HT1080 (cell line): Measurements from ENCODE around the gene UBE2H. TPM values are rescaled to one million over a fixed set of nuclear protein-coding genes. Genes with fewer than 3 reads are reported as not detected.
A peak's percentile ranks its signal among the peaks of the same experiment; 100 is the strongest.
"Not testable (repeated sequence)": the region's sequence is repeated elsewhere in the genome, so short reads cannot be mapped to it uniquely, and the experiment has no call there.

Experiments used
- DNase-seq: peaks from one replicate; pipeline ENCODE4 v3.0.0-alpha.2; 2015; ENCODE audit warnings: low read depth
- total RNA-seq: library from RNA; depleted of rRNA; stranded (reverse); fragments of >200 nt; shearing (Covaris generic); gene quantifications from 2 replicates; pipeline ENCODE4 v1.2.3, GENCODE V29; 2014

The UBE2H gene
- total RNA-seq, 1 experiment from 2014 or later: 48.6 TPM

DNA sequence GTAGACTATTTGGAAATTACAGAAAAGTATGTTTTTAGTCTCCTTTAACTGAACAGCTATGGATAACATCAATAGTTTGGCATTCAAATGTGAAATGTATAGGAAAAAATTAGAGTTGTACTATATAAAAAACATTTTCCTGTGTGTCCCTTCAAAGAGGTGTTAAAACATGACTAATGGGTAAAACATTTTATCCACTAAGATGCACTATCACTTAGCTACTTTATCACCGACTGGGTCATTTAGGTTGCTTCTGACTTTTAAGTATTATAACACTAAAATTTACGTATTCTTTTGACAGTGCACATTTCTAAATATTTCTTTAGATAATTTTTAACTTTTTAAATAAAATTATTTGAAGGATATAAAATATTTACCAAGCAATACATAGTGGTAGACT lies 77.6 kb downstream of the UBE2H start:
- DNase-seq: no peak

DNA sequence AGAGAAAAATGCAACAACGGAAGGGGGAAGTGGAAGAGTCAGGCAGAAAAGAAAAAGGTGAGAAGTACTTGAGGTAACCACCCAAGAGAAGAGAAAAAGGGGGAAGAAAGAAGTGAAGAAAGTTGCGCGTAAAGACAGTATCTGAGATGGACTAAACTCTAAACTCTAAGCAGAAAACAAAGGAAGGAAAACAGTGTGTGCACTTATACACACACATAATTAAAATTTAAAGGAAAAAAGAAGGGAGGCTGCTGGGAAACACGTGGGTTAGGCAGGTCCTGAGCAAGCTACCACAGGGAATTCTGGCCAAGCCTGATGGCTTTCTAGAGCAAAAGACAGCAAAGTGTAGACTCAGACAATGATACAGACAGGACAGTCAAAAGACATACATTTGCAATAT lies 78.0 kb downstream of the UBE2H start:
- DNase-seq: no peak

DNA sequence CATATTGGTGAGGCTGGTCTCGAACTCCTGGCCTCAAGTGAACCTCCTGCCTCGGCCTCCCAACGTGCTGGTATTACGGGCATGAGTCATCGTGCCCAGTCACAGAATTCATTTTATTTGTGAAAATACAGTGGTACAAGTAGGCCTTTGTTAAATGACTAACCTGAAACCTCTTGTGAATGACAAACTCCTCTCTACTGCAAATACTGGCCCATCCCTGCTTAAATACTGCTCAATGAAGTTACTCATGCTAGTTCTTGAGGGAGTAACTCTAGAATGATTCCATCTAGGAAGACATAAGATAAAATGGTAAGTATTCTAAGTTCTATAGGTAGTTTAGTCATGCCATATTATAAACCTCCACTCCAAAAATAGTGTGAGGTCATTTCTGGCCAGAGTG lies 80.7 kb downstream of the UBE2H start:
- DNase-seq: peak; percentile 68

DNA sequence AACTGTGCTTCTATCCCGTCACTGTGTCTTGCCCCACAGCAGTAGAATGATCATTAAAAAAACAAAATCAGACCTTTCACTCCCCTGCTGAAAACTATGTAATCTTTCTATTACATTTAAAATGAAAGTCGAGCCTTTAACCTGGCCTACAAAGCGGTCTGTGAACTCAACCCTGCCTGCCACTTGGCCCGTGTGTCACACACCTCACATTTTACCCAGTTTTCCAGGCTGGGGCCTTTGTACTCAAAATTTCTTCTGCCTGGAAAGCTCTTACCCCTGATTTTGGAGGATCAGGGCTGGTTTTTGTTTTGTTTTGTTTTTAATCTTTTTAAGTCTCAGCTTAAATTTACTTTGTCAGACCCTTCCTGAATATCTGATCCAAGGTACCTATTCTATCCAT lies 82.1 kb downstream of the UBE2H start:
- DNase-seq: no peak

DNA sequence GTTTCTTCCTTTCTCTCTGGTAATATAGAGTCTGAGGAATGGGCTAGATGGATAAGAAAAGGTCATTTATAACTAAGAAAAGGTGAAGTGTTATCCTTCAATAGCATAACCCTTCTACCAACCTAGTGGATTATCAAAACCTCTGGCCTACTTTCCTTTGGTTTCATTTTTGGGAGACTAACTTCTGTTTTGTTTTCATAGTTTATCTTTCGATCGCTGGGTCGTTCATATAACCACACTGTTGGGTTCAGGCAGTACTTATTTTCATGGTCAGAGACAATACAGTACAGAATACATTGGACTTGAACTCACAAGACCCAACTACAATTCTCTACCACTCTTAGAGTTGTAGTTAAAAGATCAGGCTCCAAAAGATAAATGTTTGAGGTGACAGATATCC lies 86.5 kb downstream of the UBE2H start:
- no peak for DNase-seq

DNA sequence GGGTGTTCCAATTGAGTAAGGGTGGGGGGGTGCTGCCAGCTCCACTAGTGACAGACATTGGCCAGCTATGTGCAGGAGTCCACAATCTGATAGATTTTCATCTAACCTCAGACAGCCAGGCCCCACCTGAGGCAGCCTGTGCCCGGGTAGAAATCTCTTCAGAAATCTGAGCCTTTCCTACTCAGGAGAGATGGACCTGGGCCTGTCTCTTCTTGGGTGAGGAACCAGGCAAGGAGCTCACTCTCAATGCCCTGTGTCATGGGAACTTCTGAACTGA lies 86.9 kb downstream of the UBE2H start:
- no peak for DNase-seq

DNA sequence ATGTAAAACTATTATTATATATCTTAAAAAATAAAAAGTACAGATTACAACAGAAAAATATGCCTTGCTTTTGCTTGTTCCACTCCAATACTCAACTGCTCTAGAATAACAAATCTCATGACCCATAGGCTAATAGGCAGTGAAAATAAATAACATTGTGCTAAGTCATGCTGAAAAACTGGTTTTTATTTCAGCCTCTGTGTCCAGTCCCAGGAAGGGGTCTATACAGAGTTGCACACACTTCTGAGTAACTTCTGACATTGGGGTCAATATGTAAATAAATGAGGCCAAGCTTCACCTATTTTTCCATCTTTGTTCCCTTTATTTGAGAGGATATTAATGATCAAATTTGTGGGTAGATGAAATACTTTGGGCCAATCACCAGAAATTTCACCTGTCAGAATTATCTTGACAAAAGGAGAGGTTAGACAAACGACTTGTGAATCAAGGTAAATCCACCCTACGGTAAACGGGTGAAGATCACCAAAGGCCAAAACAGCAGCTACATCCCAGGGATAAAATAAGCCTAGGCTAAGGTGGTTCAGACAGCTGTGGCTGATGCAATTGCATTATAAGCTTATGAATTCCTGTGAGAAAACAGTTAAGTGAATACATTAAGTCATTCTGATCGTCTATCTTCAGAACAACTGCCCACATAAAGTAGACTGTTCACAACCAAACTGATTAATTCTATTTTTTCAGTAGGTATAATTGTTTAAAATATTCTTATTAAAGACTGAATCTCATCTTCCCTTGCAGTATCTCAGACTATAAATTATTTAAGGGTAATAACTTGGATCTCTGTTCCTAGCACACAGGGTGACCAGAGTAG lies 87.5 kb downstream of the UBE2H start:
- DNase-seq: no peak

DNA sequence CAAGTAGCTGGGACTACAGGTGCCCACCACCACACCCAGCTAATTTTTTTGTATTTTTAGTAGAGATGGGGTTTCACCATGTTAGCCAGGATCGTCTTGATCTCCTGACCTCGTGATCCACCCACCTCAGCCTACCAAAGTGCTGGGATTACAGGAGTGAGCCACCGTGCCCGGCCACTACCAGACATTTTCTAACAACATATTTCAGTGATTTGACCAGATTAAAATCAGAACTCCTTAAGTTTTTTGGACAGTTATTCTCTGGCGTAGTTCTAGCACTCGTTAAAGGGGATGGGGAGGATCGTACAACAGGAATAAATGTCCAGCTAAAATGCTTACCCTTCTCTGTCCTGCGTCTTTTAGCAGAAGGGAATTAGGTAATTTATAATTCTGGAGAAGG lies 88.1 kb downstream of the UBE2H start:
- not testable (repeated sequence) for DNase-seq

DNA sequence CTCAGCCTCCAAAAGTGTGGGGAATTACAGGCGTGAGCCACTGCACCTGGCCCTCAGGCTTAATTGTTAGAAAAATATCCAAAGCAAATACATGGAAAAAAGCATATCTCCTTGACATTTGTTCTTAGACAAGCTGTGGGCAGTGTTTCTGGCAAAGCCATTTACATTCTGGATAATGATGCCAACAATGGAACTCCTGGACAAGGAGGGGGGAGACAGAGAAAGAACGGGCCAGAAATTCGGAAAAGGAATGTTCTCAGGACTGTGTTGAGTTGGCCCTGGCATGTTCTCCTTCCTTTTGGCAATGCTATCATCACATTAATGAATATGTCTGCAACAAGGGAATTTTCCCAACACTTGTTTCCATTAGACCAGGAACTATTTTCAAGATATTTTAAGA lies 88.7 kb downstream of the UBE2H start:
- DNase-seq: no peak

DNA sequence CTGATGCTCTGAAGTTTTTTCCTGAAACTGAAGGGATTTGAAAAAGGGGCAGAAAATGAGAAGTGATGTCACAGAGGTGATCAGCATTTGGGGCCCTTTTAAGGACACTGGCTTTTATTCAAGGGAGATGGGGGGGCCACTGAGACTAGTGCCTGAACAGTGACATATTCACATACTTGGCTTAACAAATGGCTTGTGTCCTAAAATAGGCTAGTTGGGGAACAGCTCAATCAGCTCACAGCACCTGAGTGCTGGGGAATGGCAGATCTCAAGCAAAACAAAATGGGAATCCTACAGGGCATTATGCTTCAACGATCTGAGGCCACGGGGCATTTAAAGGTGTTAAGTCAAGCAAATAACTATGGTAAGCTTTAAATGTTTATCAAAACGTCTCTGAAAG lies 90.1 kb downstream of the UBE2H start:
- DNase-seq: no peak

DNA sequence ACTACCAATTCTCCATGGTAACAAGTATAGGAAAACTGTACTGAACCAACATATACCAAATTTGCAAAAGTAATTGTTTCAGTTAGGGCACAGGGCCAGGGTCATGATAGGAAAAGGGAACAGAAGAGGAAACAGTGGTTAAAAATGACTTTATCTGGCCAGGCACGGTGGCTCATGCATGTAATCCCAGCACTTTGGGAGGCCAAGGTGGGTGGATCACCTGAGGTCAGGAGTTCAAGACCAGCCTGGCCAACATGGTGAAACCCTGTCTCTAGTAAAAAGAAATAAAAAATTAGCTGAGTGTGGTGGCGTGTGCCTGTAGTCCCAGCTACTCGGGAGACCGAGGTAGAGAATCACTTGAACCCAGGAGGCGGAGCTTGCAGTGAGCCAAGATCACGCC lies 92.0 kb downstream of the UBE2H start:
- not testable (repeated sequence) for DNase-seq

DNA sequence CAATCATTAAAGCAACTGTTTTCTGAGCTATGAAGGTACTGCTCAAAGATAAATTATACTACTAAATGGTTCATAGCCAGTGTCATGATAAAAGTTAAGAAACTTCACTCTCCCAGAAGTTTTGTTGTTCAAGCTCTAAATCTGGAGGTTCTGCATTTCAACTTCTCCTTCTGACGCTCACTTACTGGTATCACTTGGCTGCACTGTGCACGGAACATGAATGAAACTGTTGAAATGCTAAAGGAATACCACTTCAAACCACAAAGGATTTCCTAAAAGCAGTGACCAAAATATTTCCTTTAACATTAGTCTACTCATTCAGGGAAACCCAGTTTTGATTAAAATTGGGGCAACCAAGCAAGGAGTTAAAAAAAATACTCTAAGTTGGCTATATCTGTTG lies 93.6 kb downstream of the UBE2H start:
- DNase-seq: no peak

DNA sequence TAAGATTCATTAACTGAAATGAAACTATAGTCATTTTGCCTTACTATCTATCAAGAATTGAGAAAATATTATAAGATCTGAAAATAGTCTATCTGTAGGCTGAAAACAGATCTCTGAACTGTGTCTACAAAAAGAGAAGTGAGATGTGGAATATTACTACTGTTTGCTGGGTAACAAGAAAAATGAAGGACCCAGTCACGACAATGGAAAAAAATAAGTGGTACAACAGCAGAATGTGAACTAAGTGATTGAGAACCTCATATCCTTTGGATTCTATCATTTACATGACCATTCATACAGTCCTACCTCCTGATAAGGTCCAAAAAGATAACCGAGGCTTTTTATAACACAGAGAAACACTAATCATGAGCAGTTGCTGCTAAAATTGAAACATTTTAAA lies 94.3 kb downstream of the UBE2H start:
- no peak for DNase-seq

DNA sequence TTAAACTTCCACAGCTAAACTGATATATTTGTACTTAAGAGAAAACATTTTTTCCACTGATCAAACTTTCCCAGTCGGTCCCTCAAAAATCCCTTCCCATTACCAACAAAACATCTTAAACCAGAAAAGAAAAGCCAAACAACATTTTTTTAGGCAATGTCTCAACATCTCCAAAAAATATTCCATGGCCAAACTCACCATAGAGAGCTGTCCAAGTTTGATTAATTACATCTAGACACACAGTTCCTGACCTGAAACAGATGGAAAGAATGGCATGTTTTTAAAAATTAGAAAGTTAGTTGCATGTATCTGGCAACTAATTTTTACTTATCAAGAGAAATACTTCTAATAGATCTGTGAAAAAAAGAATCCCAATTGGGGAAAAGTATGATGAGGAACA lies 95.4 kb downstream of the UBE2H start:
- no peak for DNase-seq

DNA sequence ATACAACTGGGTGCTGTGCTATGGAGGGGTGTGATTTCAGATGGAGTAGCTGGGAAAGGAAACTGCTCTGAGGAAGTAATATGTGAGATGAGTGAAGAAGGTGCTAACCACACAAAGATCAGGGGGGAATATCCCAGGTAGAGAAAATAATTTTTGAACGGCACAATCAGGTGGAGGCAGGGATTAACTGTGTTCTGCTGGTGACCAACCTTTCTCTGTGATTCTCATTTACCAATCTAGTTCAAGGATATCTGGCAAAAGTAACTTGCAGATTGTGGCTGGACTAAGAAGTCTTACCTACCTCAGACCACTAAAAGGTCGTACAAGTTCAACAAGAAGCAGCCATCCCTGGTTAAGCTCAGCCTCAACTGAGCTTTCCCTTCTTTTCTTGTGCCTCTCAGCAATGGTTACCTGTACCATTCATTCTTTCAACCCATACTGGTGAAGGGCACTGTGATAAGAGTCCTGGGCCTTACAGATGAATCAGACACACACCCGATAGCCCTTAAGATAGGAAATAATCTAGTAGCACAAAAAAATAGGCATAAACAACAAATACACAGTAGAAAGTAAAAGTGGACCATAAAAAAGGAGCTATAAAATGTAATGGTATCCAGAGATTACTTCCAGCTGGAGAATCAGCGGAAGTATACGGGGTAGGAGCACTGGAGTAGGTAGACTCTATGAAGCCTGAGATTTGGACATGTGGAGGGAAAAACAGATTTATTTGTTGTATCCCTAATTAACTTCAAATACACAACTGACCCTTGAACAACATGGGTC lies 96.6 kb downstream of the UBE2H start:
- DNase-seq: no peak

DNA sequence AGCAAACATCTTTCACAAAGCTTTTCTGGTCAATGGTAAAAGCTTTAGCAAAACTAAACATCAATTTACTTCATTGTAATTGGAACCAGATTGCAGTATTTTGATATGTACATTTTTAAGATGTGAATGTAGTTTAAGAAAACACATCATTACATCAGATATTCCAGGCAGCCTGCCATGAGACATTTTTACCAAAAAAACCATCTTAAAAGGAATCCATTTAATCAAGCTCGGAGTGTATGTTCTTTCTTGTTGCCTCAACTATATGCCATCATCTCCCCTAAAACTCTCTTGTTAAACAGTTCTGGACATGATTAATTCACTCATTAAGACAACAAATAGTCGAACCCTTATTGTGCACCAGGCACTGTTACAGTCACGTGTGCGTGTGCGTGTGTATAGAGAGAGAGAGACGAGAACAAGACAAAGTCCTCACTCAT lies 97.5 kb downstream of the UBE2H start:
- DNase-seq: no peak

DNA sequence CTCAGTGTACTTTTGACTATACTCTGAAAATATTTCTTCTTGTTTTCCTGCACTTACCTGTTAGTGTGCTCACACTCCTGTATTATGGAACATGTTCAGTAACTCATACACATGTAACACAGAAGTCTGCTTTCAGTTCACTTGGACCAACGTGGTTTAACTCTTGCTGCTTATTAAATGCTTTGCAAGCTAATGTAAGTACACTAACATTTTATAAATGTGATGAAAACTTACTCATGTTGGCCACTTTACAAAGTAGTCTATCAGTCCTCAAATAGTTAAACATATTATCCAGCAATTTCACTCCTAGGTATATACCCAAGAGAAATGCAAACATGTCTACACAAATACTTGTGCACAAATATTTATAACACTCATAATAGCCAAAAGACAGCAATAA lies 98.4 kb downstream of the UBE2H start:
- DNase-seq: no peak

DNA sequence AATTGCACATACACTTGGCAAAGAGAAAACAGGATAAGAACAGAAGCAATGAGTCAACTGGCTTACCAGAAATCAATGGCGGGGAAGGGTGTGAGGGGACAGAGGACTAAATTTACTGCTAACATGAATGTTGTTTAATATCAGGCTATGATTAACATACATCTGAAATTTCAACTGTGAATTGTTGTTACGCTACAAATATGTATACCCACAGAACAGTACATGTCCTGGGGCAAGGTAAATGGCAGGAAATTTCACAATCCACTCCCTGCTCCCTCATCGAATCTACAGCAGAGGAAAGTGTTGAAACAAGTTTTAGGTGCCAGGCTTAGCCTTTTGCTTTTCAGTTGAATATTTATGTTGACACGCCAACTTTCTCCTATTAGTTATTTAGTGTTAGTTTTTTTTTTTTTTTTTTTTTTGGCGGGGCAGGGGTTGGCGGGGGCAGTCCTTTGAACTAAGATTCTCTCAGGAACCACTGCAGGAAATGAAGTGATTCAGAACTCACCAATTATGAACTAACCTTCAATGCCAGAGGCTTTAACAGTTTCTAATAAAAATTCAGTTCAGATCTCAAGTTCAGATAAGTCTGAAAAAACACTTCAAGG lies 99.0 kb downstream of the UBE2H start:
- DNase-seq: peak; percentile 56

DNA sequence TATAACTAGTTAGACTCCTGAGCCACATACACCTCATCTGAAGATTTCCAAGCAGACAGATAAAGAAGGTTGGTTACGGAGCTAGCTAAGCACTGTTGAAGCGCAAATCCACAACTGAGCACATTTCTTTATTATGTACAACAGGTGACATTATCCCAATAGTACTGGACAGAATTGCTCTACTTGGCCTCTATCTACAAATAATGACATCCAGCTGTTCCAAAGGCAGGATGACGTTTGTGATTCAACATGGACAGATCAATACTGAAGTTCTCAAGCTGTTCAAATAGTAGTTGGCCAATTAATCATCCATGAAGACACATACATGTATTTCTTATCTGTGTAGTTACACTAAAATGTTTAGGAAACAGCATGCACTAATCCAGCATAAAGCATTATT lies 101.0 kb downstream of the UBE2H start:
- DNase-seq: no peak

DNA sequence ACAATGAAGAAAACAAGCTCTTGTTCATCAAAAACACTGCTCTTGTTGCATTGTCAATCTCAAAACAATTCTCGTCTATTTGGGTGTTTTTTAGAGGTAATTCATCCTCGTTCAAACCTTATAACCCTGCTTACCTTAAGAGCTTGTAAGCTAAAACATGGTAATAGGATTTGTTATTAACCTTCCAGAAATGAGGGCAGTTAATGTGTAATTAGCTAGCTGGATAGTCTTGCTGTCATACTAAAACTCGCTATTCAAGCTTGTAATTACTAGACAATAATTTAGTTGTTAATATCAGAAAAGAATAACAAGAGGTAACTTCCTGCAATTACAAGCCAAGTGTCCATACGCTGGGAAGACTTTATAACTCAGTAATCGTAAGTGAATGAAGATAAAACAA lies 101.6 kb downstream of the UBE2H start:
- DNase-seq: no peak

DNA sequence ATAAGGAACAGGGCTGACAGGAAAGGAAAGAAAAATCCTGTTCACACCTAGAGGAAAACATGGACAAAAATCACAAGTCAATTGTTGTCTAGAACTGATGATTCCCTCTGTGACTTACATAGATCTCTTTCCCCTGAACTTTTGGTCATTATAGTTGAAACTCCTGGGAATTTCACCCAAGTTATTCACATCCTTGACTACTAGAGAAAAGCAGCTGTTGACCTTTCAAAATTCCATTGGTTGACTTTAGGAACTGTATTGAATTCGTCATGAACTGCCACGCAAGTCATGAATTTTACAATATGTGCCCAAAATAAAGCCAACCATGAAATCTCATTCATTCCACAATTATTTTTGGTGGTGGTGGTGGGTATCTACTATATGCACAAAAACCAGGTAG lies 104.3 kb downstream of the UBE2H start:
- no peak for DNase-seq

DNA sequence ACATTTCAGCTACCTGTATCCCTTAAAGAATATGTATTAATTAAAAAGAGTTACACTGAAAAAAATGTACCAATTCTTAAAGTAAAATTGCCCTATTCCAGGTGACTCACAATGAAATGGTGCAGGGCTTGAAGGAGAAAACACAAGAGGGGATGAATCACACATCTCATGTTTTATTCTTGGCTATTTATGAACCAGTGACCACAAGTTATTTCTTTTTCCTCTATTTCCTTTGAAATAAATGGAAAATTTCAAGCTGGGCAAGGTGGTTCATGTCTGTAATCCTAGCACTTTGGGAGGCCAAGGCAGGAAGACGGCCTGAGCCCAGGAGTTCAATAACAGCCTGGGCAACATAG lies 106.8 kb downstream of the UBE2H start:
- peak; percentile 93 for DNase-seq
